GOT3 (cell line): Measurements from ENCODE around the gene CDT1.

Experiments used
- DNase-seq: peaks from one replicate; lab custom pipeline; 2025; ENCODE audit warnings: mixed read lengths; lab: John Stamatoyannopoulos, UW

Gene CDT1

DNA sequence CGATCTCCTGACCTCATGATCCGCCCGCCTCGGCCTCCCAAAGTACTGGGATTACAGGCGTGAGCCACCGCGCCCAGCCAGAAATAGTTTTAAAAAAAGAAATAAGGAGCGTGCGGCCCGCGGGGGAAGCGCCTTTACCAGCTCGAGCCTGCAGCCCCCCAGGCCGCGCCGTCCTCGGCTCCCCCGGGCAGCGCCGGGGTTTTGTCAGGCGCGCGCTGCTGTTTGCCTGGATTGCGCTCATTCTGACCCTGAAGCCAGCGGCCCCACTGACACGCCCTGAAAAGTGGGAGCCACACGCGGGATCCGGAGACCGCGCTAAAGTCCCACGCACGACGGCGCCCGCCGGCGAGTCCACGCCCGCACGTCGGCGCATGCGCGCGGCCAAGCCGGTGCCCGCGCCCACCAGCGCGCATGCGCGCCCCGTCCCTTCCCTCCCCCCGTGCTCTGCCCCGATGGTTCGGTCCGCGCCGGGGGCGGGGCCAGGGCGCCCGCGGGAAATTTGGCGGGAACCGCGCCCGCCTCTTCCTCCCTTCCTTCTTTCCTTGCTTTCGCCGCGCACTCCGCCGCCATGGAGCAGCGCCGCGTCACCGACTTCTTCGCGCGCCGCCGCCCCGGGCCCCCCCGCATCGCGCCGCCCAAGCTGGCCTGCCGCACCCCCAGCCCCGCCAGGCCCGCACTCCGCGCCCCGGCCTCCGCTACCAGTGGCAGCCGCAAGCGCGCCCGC is at the start of gene CDT1:
TSS of gene CDT1 (plus strand) at position 526 of the 724 bp plus-strand sequence. CDS start at position 569, 43 bp downstream.
- DNase-seq: peak; percentile 50

DNA sequence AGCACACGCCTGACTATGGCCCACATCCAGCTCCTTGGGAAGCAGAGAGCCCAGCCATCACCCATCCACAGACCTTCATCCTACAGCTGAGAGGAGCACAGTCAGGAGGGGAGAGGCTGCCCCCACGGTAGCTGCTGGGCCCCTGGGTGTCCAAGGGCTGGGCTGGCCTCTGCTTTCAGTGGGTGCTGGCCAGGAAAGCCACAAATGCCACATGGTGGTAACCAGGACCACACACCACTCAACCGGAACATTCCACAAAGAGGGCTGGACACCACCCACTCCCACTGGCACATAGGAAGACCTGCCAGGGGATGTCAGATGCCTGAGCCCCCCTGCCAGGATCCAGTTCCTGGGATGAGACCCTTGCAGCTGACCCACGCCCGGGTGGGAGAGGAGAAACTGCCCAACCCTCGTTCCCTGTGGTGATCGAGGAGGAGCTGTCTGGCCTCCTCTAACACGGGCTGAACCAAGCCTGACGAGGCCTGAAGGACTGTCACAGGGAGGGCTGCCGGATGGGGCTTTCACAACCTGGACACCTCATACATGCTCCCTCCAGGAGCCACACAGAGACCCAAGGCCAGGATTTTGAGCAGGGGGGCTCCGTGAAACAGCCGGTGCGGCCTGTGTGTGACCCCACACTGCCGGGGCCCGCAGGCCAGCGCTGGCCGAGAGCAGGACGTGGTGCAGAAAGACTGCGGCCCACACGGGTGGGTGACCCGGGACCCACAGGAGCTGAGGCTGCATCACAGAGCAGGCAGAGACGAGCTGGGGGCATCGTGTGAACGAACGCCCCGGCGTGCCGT is 49.3 kb upstream of the CDT1 start:
- DNase-seq: no peak

DNA sequence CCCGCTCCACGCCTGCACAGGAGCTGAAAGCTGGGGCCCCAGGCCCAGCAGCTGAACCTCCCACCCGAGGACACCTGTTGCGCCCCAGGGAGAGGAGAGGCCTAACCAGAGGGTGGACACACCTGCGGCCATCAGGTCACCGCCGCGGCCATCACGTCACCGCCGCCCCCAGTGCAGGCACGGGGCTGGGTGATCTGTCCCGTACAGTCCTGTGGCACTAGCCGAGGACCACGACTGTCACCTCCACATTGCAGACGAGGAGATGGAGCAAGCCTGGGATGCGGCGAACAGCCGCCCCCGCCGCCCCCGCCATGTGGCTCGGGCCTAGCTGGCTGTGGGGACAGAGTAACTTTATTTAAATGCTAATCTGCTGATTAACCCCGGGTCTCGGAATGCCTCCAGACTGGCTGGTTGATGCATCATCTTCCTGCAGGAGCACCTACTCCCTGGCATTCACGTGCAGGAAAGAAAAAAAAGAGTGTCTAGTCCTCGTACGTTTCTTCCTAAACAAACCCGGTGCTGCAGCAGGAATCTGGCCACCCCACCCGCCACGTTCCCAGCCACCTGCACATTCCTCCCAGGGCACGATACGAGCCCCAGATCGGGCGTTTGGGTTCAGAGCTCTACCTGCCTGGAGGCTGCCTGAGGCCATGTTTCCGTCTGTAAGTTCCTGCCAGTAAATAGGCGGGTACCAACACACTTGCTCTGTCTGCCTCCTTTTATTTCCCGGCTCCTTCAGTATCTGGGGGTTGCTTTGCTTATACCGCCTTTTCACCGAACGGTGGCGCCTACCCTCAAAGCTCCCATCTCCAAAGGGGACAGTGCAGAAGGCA is 48.5 kb upstream of the CDT1 start:
- DNase-seq: no peak

- DNase-seq: no peak
Observed at GRCh38 chr16:88755745-88756443, 47.7 kb upstream of the CDT1 start.

DNA sequence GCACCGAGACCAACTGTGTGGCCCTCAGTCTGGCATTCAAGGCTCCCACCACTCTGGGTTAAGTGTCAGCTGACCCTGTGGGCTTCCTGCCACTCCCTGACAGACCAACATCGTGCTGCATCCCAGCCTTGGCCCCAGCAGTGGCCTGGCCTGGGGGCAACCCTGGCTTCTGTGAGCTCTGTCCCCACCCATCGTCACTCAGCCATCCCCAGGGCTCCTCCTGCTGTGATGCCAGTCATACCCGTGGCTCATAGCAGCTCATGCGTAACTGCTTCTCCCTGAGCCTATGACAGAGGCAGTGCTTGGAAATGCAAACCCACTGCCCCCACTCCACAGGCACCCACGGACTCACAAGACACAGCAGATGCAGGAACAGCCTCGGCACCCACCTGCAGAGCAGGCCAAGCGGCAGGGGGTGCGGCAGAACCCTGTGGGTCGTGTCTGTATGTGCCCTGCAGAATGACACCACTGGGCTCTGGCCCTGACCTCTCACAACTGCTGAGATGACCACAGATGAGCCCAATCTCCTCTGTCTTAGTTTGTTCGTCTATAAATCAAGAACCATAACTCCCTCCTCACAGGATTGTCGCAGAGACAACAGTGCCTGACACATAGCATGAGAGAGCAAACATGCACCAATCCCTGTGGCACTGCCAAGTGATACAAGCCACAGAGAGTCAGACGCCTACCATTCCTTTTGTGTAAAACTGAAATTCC is 45.2 kb upstream of the CDT1 start:
- no peak for DNase-seq

DNA sequence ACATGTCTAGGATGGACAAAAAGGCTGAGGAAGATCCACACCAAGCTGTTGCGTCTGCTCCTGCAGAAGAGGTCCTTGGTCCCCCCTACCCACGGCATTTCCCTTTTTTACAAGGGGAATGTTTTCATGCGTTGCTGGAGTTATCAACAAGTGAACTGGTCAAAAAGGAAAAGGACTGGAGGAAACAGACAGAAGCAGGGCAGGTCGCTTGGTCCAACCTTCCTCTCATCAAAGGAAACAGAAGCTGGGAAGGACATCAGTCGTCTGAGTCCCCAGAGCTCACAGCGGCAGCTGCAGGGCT is 44.7 kb upstream of the CDT1 start:
- DNase-seq: no peak

DNA sequence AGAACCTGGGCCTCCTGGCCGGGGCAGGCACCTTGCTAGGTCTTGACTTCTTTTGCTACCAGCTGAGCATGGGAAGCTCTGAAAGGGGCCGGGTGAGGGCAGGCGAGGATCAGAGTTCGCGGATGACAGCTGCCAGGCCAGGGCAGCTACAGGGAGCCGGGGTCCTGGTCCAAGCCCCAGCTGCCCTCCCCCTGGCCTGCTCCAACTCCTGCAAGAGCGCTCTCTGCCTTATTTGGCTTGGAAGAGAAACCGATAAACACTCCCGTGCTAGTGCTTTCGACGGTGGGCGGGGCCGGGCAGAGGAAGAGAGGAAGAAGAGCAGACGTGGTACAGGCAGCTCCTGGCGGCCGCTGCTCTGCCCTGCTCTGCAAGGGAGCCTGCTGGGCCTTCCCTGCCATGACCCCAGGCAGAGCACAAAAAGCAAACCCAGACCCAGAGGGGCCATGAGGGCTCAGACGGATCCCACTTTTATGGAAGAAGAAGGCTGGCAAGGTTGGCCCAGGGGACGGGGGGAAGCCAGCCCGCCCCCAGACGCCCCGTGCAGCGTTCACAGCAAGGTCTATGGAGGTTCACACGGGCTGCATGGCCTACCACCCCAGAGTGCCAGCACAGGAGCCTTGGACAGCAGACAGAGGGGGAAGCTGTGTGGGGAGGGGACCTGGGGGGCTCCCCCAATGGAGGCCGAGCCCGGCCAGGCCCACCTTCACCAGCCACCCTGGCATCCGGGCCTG is 44.2 kb upstream of the CDT1 start:
- no peak for DNase-seq

- no peak for DNase-seq
Observed at GRCh38 chr16:88759976-88760350, 43.6 kb upstream of the CDT1 start.

DNA sequence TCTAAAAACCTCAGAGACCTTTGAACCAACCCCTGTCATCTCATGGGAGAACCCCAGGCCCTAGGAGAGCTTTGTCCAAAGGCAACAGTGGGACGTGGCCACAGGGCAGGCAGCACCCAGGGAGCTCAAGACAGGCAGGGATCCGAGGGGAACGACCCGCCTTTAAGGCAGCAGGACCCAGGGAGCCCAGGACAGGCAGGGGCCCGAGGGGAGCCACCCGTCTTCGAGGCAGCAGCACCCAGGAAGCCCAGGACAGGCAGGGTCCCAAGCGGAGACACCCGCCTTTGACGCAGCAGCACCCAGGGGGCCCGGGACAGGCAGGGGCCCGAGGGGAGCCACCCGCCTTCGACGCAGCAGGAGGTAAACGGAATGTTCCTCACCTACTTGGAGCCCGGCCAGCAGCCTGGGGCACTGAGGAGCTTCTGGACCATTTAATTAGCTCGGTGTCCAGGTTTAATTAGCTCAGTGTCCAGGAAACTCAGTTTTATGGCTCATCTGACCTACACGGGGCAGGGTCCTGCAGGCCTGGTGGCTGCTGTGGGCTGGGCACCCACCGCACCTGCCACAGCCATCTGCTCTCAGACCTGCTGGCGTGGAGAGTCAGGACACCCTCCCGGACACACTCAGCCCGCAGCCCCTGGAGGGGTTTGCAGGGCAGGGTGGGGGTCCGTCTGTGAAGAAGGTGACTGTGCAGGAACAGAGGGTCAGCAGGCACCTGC is 43.0 kb upstream of the CDT1 start:
- no peak for DNase-seq

GRCh38 chr16:88761143-88761534 is 42.5 kb upstream of the CDT1 start:
- no peak for DNase-seq

DNA sequence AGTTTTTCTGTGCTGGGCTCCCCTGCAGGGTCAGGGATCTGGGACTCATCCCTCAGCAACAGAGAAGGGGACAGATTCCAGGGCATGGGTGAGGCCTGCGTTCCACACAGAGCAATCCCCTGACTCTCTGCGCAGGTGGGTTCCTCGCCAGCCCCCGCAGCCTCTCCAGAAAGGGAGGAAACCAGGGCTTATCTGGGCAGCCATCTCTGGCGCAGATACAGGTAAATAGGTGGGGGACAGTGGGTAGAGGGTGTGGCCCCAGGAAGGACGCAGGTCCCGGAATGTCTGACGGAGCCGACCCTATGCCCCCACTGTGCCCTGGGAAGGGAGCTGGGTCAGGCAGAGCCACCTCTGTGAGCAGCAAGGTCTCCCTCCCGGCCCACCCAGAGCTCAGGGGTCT is 41.8 kb upstream of the CDT1 start:
- DNase-seq: no peak

- DNase-seq: no peak
Observed at GRCh38 chr16:88762258-88762870, 41.2 kb upstream of the CDT1 start.

DNA sequence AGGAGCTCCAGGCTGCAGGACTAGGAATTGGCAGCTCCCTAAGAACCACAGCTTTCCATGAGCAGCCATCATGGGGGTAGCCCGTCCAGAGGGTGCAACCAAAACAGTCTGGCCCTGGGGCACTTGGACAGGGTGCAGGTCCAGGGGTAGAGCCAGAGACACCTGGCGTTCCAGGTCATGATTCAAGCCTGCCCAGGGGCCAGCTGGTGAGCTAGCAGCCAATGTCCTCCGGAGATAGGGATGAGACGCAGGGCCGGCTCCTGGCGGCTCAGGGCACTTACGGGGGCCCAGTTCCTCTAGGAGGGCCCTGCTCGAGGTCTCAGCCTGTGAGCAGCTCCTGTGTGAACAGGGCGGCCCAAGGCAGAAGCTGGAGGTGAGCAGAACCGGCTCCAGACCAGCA is 40.6 kb upstream of the CDT1 start:
- DNase-seq: no peak

- no peak for DNase-seq
Observed at GRCh38 chr16:88763502-88764053, 40.0 kb upstream of the CDT1 start.

DNA sequence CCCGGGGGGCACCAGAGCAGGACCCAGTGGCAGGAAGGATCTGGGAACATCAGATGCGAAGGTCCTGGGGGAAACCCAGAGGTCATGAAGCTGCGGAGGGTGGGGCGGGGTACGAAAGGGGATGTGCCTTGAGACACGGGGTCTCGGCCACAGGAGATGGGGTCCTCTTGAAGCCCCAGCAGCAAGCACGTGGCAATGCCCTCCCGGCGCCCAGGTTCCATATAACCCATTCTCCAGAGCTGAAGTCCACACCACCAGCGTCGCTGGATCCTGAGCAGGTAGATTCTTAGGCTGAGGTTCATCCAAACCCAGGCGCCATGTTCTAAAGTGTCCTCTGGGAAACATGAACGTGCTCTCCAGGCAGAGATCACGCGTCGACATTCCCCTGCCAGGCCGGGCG is 39.5 kb upstream of the CDT1 start:
- DNase-seq: no peak

DNA sequence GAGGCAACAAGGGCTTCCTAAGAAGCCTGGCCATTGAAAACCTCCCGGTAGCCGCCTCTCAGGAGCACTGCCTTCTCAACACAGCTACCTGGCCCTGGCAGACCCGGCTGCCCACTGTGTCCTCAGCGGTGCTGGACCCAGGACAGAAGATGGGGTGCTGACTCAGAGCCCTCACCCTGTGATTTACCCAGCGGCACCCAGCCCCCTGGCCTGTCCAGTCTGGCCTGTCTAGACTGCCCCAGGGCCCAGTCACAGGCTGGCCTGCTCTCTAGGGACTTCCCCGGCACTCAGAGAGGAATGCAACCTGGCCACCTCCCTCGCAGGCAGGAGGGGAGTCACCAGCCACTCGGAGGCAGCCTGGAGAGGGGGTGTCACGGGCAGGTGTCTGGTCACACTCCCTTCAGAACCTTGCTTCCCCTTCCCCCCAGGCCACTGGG is 38.7 kb upstream of the CDT1 start:
- DNase-seq: no peak

DNA sequence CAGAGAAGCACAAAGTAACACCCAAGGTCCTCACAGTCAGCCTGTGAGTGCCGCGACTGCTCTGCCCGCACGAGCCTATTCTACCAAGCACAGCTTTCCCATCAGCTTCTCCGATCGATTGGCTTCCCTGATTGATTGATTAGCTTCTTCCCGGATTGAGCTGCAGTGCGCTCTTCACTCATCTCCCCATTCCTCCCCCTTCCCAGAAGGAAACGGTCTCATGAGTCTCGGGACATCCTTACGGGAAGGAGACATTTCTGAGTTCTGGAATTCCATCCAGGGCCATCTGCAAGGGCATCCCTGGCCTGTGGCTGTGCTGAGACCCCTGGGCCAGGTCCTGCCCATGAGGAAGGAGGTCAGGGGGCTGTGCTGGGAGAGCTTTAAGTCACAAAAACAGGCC is 36.6 kb upstream of the CDT1 start:
- DNase-seq: no peak

DNA sequence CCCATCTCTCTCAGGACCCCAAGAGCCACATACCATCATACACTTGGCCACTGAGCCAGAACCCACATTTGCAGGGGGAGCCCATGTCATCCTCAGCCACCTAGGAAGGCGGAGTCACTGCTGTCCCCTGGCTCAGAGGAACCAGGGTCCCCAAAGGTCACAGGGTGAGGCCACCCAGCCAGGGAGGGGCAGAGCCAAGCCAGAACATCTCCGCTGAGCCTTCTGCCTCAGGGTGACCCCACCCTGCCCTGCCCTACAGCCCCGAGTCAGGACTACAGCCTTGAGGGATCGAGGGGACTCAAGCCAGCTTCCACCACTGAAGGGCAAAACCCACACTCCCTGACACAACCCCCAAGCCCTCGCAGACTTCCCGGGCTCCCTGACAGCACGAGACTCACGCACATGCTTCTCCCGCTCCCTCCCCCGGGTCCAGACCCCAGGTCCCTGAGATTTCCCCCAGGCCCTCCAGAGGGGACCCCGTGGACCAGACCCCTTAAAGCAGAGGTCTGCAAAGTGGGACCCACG is 36.0 kb upstream of the CDT1 start:
- no peak for DNase-seq
